Measurements from ENCODE around the gene PTGDS. TPM values are rescaled to one million over a fixed set of nuclear protein-coding genes. Genes with fewer than 3 reads are reported as not detected.

PTGDS gene
- total RNA-seq: 477 TPM
- long read RNA-seq, transcript PTGDS-202 (7 exons, 807 nt): major isoform, 210 of 228 reads
- long read RNA-seq, partial matches to known transcripts: 3 of 228 reads
- long read RNA-seq, other reads (novel, unspliced or antisense): 14 of 228 reads

GRCh38 chr9:136977223-136977622 lies at the start of gene PTGDS:
Gene PTGDS (plus strand): TSS chr9:136977504. CDS start chr9:136977579, 75 bp downstream.
- no peaks in the 10 kb centered on the region for H3K9me3 ChIP-seq
- peaks cover 32% of the 10 kb centered on the region for H3K4me1 ChIP-seq
- no peaks in the 10 kb centered on the region for H3K36me3 ChIP-seq
- H3K27ac ChIP-seq: peak within 1 kb of the TSS; percentile 70
- intact Hi-C loops (cut with DNase I): no loop called here
- TF ChIP-seq CTCF (IDR thresholded peaks at IDR 0.05): no peak
- ATAC-seq (no peak), DNase-seq (no peak)
- no peaks in the 10 kb centered on the region for H3K27me3 ChIP-seq
- H3K4me3 ChIP-seq: peak within 1 kb of the TSS; percentile 55

- DNase-seq (peak; percentile 66), ATAC-seq (peak; percentile 68)
- H3K9me3 ChIP-seq: no peaks in the 10 kb centered on the region
- no peak overlapping the region for H3K27ac ChIP-seq
- H3K4me1 ChIP-seq: no peaks in the 10 kb centered on the region
- TF ChIP-seq CTCF (IDR thresholded peaks at IDR 0.05): no peak
- intact Hi-C loops (cut with DNase I): no loop called here
- H3K27me3 ChIP-seq: no peaks in the 10 kb centered on the region
- no peak overlapping the region for H3K4me3 ChIP-seq
- peaks cover 21% of the 10 kb centered on the region for H3K36me3 ChIP-seq
Observed at GRCh38 chr9:136928591-136928990, 48.7 kb upstream of the PTGDS start.

GRCh38 chr9:136930014-136930413 lies 47.3 kb upstream of the PTGDS start:
- intact Hi-C loops (cut with DNase I): no loop called here
- Histone ChIP-seq H3K4me1 (no peaks in the 10 kb centered on the region), H3K9me3 (no peaks in the 10 kb centered on the region), H3K4me3 (no peak overlapping the region), H3K36me3 (peaks cover 14% of the 10 kb centered on the region), H3K27ac (no peak overlapping the region), H3K27me3 (no peaks in the 10 kb centered on the region)
- no peak for ATAC-seq
- DNase-seq: no peak
- no peak for TF ChIP-seq CTCF (IDR thresholded peaks at IDR 0.05)

GRCh38 chr9:136931611-136932130 lies 45.6 kb upstream of the PTGDS start:
- H3K36me3 ChIP-seq: peaks cover 2% of the 10 kb centered on the region
- DNase-seq: no peak
- no peak for ATAC-seq
- no peaks in the 10 kb centered on the region for H3K4me1 ChIP-seq
- intact Hi-C loops (cut with DNase I): no loop called here
- H3K4me3 ChIP-seq: no peak overlapping the region
- H3K9me3 ChIP-seq: no peaks in the 10 kb centered on the region
- TF ChIP-seq CTCF (IDR thresholded peaks at IDR 0.05): no peak
- H3K27ac ChIP-seq: no peak overlapping the region
- H3K27me3 ChIP-seq: no peaks in the 10 kb centered on the region

GRCh38 chr9:136934277-136934676 lies 43.0 kb upstream of the PTGDS start:
- no peak for DNase-seq
- H3K4me1 ChIP-seq: no peaks in the 10 kb centered on the region
- no peak for ATAC-seq
- no peaks in the 10 kb centered on the region for H3K9me3 ChIP-seq
- H3K36me3 ChIP-seq: no peaks in the 10 kb centered on the region
- H3K4me3 ChIP-seq: no peak overlapping the region
- TF ChIP-seq CTCF (IDR thresholded peaks at IDR 0.05): no peak
- H3K27ac ChIP-seq: no peak overlapping the region
- H3K27me3 ChIP-seq: no peaks in the 10 kb centered on the region
- intact Hi-C loops (cut with DNase I): no loop called here

GRCh38 chr9:136935651-136936050 lies 41.7 kb upstream of the PTGDS start:
- peaks cover 14% of the 10 kb centered on the region for H3K36me3 ChIP-seq
- DNase-seq (no peak), ATAC-seq (no peak)
- H3K27ac ChIP-seq: no peak overlapping the region
- no peaks in the 10 kb centered on the region for H3K4me1 ChIP-seq
- no peak overlapping the region for H3K4me3 ChIP-seq
- TF ChIP-seq CTCF (IDR thresholded peaks at IDR 0.05): no peak
- H3K9me3 ChIP-seq: no peaks in the 10 kb centered on the region
- intact Hi-C loops (cut with DNase I): no loop called here
- H3K27me3 ChIP-seq: no peaks in the 10 kb centered on the region

Data from upper lobe of right lung (tissue), 1 donor.